Stimulated activated CD4-positive, alpha-beta T cell treated with anti-CD3 and anti-CD28 coated beads, Interleukin-1b, Interleukin-23, amount 100 ng/mL, for 4 hours (primary cell): Measurements from ENCODE around the gene NFIL3.

Experiments
- DNase-seq, 2 donors: peaks; one replicate each; pipeline ENCODE4 v3.0.0-alpha.2; 2020; ENCODE audit warnings: low read depth in 2 of 2

The NFIL3 gene

DNA sequence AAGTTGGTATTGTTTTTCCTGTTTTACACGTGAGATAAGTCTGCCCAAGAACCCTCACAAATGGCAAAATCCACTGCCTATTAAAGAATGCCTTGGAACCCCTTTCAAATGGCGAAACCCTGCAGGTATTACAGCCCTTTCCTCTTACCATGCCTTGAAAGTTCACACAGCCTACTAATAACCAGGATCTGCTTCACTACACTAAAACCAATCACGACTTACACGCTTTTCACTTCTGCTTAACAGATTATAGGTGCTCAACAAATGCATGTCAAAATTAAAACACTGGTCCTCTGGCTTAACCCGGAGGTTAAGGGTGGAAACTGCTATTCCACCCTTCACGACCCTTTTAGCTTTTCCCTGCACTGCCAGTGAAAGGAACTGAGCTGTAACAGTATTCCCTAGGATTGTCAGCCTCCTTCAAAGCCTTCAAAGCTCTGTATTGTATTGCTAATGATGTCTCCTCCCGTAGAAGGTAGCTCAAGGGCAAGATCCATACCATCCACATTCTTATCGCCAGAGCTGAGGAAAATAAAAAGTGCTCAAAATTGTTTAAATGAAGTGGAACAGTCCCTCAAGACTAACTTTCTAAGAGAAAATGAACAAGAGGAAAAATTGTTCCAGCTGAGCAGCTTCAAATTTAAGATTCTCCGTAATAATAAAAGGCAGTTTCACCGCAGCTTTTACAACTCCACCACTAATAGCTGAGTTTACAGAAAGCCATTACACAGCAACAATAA, 62.9 kb downstream of the NFIL3 start:
- DNase-seq: no peak

DNA sequence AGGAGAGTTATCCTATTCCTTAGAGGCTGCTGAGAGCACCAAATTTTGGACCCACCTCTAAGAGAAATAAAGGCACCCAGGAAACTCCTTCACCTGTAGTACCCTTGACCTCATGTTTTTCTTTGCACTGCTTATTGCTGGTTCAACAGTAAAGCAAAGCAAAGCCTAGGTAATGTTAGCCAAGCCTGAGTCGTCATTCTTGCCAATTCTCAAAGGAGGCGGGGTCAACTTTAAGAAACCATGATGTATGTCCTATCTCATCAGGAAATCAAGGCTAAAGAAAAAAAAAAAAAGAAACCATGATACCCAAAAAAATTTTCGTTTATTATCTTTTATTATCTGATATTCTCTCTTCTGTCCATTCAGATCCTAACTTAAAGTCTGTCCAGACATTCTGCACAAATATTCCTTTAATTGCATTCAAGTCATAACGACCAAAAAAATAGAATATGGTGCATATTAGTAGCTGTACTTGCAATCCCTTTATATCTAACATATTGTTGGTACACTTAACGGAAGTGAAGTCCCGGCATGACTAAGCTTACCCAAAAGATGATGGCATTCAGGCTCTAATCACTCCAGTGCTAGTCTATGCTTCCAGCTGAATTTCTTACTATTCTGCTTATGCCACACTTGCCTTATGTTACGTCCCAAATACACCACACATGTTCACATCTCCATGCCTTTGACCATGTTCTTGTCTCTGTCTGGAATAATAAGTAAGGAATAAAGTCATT, 63.7 kb downstream of the NFIL3 start:
- no peak for DNase-seq

DNA sequence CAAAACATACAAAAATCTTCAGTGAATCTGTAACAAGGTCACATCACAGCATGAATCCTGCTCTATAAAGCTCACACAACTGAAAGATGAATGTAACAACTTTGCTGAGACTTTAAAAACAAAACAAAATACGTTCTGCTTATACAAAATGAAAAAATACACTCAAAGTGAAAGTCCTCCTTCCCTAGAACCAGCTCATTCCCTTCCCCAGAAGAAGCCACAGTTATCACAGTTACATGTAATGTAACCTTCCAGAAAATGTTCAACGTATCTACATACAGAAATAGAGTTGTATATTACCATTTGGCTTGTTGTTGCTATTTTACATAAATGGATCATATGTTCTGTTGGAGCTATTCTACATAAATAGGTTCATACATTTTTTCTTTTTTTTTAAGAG, 64.5 kb downstream of the NFIL3 start:
- DNase-seq: no peak
